ENCODE data around the gene ITGA8.
"Not testable (repeated sequence)": the region's sequence is repeated elsewhere in the genome, so short reads cannot be mapped to it uniquely, and the experiment has no call there.

The ITGA8 gene

DNA sequence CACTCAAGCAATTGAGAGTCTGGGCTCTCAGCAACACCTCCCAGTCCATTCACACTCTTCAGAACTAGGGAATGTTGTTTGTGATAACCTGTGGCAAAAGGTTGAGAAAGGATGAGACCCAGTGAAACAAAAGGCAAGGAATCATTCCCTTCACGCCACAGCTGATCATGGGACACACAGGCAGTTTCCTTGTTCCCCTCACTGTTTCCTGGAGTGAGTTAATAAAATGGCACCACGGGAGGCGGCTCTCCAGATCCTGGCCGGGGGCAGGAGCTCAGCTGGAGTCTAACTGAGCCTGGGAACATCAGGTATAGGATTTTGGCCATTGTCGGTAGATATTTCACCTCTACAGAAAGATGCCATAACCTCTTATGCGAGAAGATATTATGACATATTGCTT is 241.3 kb downstream of the ITGA8 start:
- ChIA-PET POLR2A (no interaction called here), CTCF (interaction anchor here (0.8 to 1.7 kb wide), 4 partner anchors 10 to 38 kb away, joined by 3 to 5 read pairs (median 3); no protein-coding TSS in a partner anchor)
- no peak for DNase-seq (ENCODE audit: extremely low spot score)
- TF ChIP-seq, protein P1, sequence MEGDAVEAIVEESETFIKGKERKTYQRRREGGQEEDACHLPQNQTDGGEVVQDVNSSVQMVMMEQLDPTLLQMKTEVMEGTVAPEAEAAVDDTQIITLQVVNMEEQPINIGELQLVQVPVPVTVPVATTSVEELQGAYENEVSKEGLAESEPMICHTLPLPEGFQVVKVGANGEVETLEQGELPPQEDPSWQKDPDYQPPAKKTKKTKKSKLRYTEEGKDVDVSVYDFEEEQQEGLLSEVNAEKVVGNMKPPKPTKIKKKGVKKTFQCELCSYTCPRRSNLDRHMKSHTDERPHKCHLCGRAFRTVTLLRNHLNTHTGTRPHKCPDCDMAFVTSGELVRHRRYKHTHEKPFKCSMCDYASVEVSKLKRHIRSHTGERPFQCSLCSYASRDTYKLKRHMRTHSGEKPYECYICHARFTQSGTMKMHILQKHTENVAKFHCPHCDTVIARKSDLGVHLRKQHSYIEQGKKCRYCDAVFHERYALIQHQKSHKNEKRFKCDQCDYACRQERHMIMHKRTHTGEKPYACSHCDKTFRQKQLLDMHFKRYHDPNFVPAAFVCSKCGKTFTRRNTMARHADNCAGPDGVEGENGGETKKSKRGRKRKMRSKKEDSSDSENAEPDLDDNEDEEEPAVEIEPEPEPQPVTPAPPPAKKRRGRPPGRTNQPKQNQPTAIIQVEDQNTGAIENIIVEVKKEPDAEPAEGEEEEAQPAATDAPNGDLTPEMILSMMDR (IDR thresholded peaks at IDR 0.05; ENCODE audit: control extremely low read depth, extremely low read depth, low read depth, missing control alignments): no peak

DNA sequence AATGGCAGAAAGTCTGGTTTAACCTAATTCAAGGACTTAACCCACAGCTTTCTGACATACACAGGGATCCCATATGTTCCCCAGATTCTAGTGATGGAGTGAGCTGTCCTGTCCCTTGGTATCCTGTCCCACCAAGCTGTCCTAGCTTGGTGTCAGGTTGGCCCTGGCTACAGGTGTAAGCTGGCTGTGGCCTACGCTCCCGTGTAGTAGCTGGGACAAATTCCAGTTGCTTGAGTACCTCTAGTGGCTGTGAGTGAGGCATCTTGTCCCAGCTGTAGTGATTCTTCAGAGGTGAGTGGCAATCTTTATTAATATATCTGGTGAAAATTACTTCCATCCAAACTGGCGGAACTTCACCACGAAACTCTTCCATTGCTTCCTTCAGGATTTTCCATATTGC is 243.4 kb downstream of the ITGA8 start:
- TF ChIP-seq, protein P1 (IDR thresholded peaks at IDR 0.05; ENCODE audit: control extremely low read depth, extremely low read depth, low read depth, missing control alignments): no peak
- ChIA-PET CTCF (interaction anchor here (1.2 to 2.0 kb wide), 2 partner anchors 11 to 18 kb away, joined by 4 to 6 read pairs; no protein-coding TSS in a partner anchor), POLR2A (no interaction called here)
- no peak for DNase-seq (ENCODE audit: extremely low spot score)

DNA sequence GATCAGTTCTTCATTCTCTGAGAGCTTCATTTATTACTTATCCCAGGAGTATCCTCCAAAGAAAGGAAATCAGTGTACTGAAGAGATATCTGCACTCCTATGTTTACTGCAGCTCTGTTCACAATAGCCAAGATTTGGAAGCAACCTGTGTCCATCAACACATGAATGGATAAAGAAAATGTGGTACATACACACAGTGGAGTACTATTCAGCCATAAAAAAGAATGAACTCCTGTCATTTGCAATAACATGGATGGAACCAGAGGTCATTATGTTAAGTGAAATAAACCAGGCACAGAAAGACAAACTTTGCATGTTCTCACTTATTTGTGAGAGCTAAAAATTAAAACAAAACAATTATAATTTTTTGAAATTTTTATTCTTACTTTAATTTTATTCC is 244.3 kb downstream of the ITGA8 start:
- DNase-seq (ENCODE audit: extremely low spot score); POLR2A ChIA-PET: not testable (repeated sequence)
- CTCF ChIA-PET: interaction anchor here (1.1 to 2.0 kb wide), 3 partner anchors 10 to 12 kb away, joined by 3 to 6 read pairs (median 3); no protein-coding TSS in a partner anchor

DNA sequence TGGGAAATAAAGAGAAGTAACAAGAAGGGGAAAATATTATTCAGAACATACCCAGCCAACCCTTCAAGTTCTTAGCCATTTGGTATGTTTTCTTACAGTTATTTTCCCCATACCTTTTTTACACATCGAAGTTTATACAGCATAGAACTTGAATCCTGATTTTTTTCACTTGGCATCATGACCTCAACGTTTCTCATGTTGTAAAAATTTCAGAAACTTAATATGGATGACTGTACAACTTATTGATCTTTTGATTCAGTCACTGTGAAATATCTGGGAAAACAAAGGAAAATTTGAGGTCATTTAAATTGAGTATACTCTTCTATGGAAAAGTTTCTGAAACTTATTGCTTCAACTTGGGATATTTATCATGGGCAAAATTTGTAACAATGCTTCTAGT is 245.1 kb downstream of the ITGA8 start:
- ChIA-PET POLR2A (no interaction called here), CTCF (interaction anchor here (1.1 to 2.0 kb wide), 3 partner anchors 10 to 12 kb away, joined by 3 to 6 read pairs (median 3); no protein-coding TSS in a partner anchor)
- TF ChIP-seq, protein P1 (IDR thresholded peaks at IDR 0.05; ENCODE audit: control extremely low read depth, extremely low read depth, low read depth, missing control alignments): no peak
- DNase-seq (ENCODE audit: extremely low spot score): no peak

DNA sequence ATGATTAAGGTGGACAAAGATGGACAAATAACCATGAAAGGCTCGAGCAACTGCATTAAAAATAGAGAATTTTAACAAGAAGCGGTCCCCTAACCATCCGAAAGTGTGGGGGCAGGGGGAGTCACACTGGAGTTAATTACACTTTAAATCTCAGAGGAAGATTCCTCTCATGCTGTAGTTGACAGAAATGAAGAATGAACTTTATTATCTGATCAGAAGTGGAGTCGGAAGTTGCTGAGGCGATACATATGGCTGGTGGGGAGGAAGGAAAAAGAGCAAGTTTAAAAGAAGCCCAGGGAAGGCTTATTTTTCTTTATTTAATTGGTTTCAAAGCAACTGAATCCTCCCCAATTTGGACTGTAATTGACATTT is 246.3 kb downstream of the ITGA8 start:
- ChIA-PET CTCF (no interaction called here), POLR2A (no interaction called here)
- TF ChIP-seq, protein P1 (IDR thresholded peaks at IDR 0.05; ENCODE audit: control extremely low read depth, extremely low read depth, low read depth, missing control alignments): no peak
- DNase-seq (ENCODE audit: extremely low spot score): no peak

DNA sequence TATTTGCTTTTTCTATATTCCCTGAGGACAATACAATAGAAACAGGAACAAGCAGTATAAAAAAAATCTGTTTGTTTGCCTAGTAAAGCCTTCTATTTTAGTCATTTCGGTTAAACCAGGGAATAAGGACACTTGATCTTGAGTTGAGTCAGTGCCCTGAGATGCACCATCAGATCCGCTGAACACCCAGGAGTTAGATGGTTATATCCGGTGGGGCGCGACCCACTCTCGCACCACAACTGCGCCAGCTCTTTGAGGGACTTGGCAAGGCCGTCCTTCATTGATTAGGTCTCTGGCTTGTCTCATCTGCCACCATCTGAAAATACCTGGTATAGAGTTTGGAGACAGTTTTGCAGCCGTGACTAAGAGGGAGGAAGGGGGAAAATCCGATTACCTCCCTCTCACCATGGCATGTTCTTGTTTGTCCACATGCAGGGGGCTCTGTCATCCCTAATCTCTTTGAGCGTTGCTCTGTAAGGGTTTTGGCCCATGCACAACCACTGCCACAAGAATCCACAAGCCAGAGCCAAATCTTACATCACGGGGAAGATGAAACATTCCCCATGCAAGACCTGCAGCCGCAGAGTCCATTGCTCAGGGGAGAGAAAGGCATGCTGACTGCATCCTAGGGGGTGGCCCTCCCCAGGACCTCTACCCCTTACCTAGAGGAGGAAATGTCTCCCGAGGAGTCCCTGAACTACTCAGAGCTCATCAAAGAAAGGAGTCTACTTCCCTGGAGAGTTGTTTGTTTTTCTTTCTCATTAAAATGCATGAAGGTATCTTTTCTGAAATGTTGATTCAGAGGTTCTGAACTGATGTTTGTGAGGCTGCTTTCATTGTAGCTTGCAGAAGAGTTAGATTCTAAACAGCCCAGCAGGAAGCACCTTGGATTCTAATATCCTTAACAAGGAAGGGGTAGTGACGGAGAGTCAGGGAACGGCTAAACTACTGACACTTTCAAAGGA is 247.0 kb downstream of the ITGA8 start:
- TF ChIP-seq, protein P1 (IDR thresholded peaks at IDR 0.05; ENCODE audit: control extremely low read depth, extremely low read depth, low read depth, missing control alignments): no peak
- no peak for DNase-seq (ENCODE audit: extremely low spot score)
- CTCF ChIA-PET: no interaction called here
- POLR2A ChIA-PET: no interaction called here

DNA sequence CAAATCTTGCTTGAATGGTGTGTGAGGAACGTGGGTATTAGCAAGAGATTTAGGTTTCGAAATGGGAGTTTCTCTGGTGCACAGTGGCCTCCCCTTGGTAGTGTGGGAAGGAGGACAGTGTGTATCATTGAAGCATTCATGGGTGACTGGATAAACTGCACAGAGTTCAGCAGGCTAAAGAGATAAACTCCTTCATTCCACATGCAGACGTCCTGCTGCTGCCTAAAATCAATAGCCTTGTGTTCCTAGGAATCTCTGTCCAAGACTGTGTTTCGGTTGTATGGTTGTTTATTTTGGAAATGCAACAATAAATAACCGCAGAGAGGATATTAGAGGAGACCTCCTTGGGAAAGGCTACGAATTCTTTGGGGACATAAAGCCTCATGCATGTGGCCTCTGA is 247.7 kb downstream of the ITGA8 start:
- TF ChIP-seq, protein P1 (IDR thresholded peaks at IDR 0.05; ENCODE audit: control extremely low read depth, extremely low read depth, low read depth, missing control alignments): no peak
- ChIA-PET POLR2A (no interaction called here), CTCF (no interaction called here)
- no peak for DNase-seq (ENCODE audit: extremely low spot score)
